GM23338 (cell line): ENCODE measurements around the gene DNAH8.

Experiments used
- CREB1 ChIP-seq: fragments of 250-450 bp; sonication (Bioruptor Pico); IDR thresholded peaks from 2 replicates; pipeline ENCODE4 v1.5.0; 2020; ENCODE audit warnings: low read depth, mild to moderate bottlenecking, moderate library complexity
- CTCF ChIP-seq, 2 experiments: fragments of 200-600 bp in 1 of 2; sonication (generic) in 1 of 2; conservative IDR thresholded peaks; 2 replicates each; pipeline versions ENCODE4 v1.5.1 to v1.6.1; 2016 to 2017; ENCODE audit warnings: antibody characterized with exemption in 2 of 2, low read depth in 2 of 2, mild to moderate bottlenecking in 2 of 2, moderate library complexity in 1 of 2
- EZH2 ChIP-seq: fragments of 200-600 bp; sonication (generic); IDR thresholded peaks from one replicate; pipeline ENCODE4 v1.8.0; 2017; ENCODE audit warnings: antibody characterized with exemption, mild to moderate bottlenecking, low read depth; ENCODE audit not compliant: unreplicated experiment
- EZH2phosphoT487 ChIP-seq: fragments of 200-600 bp; sonication (generic); IDR thresholded peaks from one replicate; pipeline ENCODE4 v1.8.1; 2018; ENCODE audit warnings: antibody characterized with exemption; ENCODE audit not compliant: unreplicated experiment
- POLR2AphosphoS5 ChIP-seq: IDR thresholded peaks from 2 replicates; pipeline ENCODE4 v1.6.1; 2016; ENCODE audit warnings: antibody characterized with exemption, low read depth
- REST ChIP-seq: IDR thresholded peaks from one replicate; pipeline ENCODE4 v1.6.1; 2018; ENCODE audit warnings: antibody characterized with exemption; ENCODE audit not compliant: unreplicated experiment

- TF ChIP-seq EZH2: no peak
- no peak for TF ChIP-seq CTCF (conservative IDR thresholded peaks at IDR 0.05; ENCODE audit: low read depth in 2 of 2)
- TF ChIP-seq POLR2AphosphoS5: no peak
- no peak for TF ChIP-seq REST
- no peak for TF ChIP-seq CREB1 (CRISPR knock-in tag)
- TF ChIP-seq EZH2phosphoT487: no peak
Measured at GRCh38 chr6:38974389-38975151, 259.5 kb downstream of the DNAH8 start.
